Stimulated activated CD4-positive, alpha-beta T cell treated with anti-CD3 and anti-CD28 coated beads, TNF-alpha, amount 100 ng/mL, for 4 hours (primary cell): ENCODE measurements around the gene GNG3.
A peak's percentile ranks its signal among the peaks of the same experiment; 100 is the strongest.
"Not testable (repeated sequence)": the region's sequence is repeated elsewhere in the genome, so short reads cannot be mapped to it uniquely, and the experiment has no call there.

Experiments
- DNase-seq, 3 experiments: peaks; one replicate each; pipeline ENCODE4 v3.0.0-alpha.2; 2020; ENCODE audit warnings: low read depth in 3 of 3

GNG3 gene

GRCh38 chr11:62707277-62707861 is at the start of gene GNG3, which contains the start of gene BSCL2:
TSS of gene GNG3 (plus strand) at chr11:62707676. CDS start at chr11:62708296, 620 bp downstream.
TSS of gene BSCL2 (minus strand) at chr11:62707424. CDS start at chr11:62707195, 229 bp downstream.
- DNase-seq: no peak

GRCh38 chr11:62664405-62665074 is 42.9 kb upstream of the GNG3 start:
- DNase-seq: no peak

DNA sequence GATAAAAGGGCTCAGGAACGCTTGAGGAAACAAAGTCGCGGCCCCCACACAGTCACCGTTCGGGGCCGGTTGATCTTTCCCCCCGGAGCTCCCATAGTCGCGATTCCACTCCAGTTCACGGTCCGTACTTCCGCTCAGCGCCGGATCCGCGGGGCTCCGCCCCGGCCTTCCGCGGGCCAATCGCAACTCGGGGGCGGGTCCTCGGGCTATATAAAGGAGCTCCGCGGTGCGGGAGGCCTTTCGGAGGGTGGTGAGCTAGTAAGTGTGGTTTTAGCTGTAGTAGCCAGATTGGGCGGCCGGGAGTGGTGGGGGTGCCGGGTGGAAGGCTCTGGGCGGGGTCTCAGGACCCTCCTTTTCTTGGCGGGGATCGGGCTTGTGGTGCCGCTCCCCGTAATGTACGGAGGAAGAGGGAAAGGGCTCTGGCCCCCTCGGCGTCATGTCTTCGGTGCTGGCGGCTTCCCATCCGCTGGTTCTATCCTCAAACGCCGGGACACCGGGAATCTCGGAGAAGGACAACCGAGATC is 42.3 kb upstream of the GNG3 start, which contains the start of the genes C11orf98 and CSKMT:
Gene C11orf98, minus strand, starts transcription at position 136 of the 524 bp plus-strand sequence. Its CDS starts 41 bp downstream, at position 95.
Gene CSKMT, plus strand, starts transcription at position 238 of the 524 bp plus-strand sequence. CDS start 568 bp downstream, outside the sequence.
- peak; percentile 92 to 95 (median 94) for DNase-seq

GRCh38 chr11:62665599-62666258 is 41.7 kb upstream of the GNG3 start:
- DNase-seq: peak; percentile 51 to 61 (median 60)

DNA sequence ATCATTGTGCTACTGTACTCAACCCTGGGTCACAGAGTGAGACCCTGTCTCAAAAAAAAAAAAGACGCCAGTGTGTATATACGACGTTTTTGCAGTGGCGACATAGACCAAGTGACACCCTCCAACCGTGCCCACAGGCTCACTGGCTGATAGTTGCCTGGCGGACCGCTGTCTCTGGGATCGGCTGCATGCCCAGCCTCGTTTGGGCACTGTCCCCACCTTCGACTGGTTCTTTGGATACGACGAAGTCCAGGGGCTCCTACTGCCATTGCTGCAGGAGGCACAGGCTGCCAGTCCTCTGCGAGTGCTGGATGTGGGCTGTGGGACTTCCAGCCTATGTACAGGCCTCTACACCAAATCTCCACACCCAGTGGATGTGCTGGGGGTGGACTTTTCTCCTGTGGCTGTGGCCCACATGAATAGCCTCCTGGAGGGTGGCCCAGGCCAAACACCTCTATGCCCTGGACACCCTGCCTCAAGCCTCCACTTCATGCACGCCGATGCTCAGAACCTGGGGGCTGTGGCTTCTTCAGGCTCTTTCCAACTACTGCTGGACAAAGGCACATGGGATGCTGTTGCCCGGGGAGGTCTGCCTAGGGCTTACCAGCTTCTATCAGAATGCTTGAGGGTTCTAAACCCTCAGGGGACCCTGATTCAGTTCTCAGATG is 41.1 kb upstream of the GNG3 start:
- no peak for DNase-seq

DNA sequence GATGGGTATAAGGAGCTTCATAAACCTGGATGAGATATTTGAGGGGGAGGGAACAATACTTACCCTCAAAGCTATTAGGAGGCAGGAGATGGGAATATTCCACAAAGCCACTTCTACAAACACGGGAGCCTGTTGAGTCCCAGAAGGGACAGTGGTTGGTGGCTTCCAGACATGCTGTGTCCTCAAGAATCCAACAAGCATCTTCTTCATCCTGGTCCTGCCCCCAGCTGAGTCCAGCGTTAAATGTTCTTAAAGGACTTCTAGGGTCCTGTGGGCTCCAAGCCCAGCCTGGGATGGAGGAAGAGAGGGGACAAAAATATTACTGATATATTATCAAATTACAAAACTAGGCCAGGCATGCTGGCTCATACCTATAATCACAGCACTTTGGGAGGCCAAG is 40.0 kb upstream of the GNG3 start:
- DNase-seq: no peak

- DNase-seq: no peak
Measured at GRCh38 chr11:62669420-62670161, 37.9 kb upstream of the GNG3 start.

DNA sequence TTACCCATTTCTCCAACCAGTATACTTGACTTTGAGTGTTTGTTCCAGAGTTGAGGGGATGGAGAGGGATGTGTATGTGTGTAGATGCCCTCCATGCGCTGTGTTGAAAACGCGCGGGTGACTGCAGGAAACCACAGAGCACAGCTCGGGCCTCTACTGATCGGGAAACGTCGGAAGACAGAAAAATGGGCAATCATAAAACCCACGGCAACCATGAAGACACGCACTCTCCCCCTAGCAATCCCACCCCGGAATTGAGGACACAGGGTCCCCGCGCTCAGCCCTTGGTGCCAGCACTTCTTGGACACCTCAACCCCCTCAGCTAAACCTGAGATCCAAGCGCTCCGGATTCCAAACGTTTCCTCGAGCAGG is 36.3 kb upstream of the GNG3 start:
- no peak for DNase-seq

- DNase-seq: peak; percentile 49 to 56 (median 52)
Measured at GRCh38 chr11:62671608-62672389, 35.7 kb upstream of the GNG3 start, which contains the start of the genes LBHD1 and UQCC3. TSS of gene LBHD1 (minus strand) at chr11:62672267. CDS start at chr11:62670031, 2,236 bp downstream. TSS of gene UQCC3 (plus strand) at chr11:62671673. CDS start at chr11:62671746, 73 bp downstream.

DNA sequence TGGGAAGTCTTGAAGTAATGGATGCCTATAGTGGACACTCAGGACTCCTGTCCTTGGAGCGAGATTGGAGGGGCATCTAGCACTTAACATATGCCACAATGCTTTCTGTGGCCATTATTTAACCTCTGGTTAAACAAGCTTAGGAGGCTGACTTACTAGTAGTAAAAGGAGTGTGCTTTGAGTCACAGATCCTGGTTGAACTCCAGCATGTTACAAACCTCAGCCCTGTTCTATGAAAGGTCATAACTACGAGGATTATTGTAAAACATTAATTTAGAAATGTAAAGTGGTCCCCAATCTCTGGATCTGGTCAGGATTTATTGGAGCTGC is 34.3 kb upstream of the GNG3 start:
- DNase-seq: no peak

DNA sequence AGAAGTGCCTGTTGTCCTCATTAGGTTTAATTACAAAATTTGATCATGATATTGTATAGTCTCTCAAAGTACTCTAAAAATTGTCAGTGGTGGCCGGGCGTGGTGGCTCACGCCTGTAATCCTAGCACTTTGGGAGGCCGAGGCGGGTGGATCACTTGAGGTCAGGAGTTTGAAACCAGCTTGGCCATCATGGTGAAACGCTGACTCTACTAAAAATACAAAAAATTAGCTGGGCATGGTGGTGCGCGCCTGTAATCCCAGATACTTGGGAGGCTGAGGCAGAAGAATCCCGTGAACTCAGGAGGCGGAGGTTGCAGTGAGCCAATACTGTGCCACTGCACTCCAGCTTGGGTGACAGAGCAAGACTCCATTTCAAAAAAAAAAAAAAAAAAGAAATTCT is 32.1 kb upstream of the GNG3 start:
- not testable (repeated sequence) for DNase-seq

DNA sequence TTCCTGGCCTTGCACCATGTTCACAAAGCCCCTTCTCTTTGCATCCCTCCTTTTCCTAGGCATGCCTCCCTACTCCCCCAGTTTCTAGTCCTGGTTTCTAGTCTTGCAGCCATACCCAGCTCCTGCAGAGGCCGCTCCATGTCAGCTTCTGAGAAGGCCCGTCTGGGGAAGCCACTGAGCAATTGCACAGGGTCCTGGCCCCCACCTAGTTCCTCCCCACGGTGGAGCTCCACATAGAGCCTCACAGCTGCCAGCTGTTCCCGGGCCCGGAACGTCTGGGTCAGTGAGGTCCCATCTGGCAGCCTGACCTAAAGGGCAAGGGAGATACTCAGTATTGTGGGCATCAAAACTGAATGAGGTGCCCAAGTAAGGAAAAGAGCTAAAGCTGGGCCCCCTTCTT is 30.8 kb upstream of the GNG3 start:
- DNase-seq: no peak

- no peak for DNase-seq
Measured at GRCh38 chr11:62677156-62677555, 30.3 kb upstream of the GNG3 start.

DNA sequence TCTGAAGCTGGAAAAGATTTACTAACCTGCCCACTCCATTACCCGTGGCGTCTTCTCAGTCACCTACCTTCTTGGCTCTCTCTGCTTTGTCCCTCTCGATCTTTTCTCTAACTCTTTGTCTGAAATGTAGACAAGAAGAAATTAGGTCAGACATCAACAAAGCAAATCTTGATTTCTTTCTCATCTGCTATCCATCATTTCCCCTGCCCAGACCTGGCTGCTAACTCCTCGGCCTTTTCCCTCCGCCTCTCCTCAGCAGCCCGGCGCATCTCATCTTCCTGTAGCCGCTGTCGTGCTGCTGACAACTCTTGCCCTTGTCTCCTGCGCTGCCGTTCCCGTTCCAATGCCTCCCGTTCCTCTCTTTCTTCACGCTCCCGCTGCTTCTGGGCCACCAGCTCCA is 29.8 kb upstream of the GNG3 start:
- DNase-seq: no peak

DNA sequence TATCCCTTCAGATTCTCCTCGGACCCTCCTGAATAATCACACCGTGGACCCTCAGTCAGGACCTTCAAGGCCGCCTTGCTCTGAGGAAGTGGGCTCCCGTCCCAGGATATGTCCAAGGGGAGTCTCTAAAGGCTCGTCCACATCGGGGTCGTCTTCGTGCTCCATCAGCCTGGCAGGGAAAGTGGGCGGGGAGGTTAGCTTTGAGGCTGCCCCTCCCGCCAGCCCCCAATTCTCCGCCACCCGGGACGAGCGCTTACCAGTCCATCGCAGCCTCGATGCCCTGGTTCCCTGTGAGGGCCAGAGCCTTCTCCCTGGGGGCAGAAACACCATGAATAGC is 29.1 kb upstream of the GNG3 start:
- no peak for DNase-seq

- peak; percentile 64 to 72 (median 70) for DNase-seq
Measured at GRCh38 chr11:62678770-62679696, 28.4 kb upstream of the GNG3 start, which contains the start of gene UBXN1. TSS of gene UBXN1 (minus strand) at chr11:62679073. CDS start at chr11:62678923, 150 bp downstream.

GRCh38 chr11:62680825-62681240 is 26.6 kb upstream of the GNG3 start:
- no peak for DNase-seq

GRCh38 chr11:62682518-62682917 is 25.0 kb upstream of the GNG3 start:
- DNase-seq: no peak
